ENCODE results near the gene ZNF697. TPM values are rescaled to one million over a fixed set of nuclear protein-coding genes. Genes with fewer than 3 reads are reported as not detected.

ZNF697 gene
- total and polyA plus RNA-seq, 4 donors, result 2.3 to 22.2 (median 5.0) TPM

- H3K27me3 ChIP-seq (ENCODE audit: control insufficient read depth in 3 of 3, insufficient read depth in 3 of 3, low read length in 2 of 3), result no peaks in the 10 kb centered on the region
- H3K9ac ChIP-seq (ENCODE audit: insufficient read depth in 1 of 2, low read length in 2 of 2), result no peak overlapping the region
- H3K4me3 ChIP-seq, result no peak overlapping the region
- peaks cover 3 to 38% (median 12%) of the 10 kb centered on the region in 5 donors for H3K4me1 ChIP-seq (ENCODE audit: control insufficient read depth in 5 of 5, insufficient read depth in 5 of 5, low read length in 5 of 5)
- no peak for TF ChIP-seq CTCF (IDR thresholded peaks at IDR 0.05; ENCODE audit: control extremely low read depth, extremely low read depth)
- no peaks in the 10 kb centered on the region for H3K36me3 ChIP-seq (ENCODE audit: control insufficient read depth in 4 of 4, insufficient read depth in 4 of 4, low read length in 4 of 4)
- no peak overlapping the region for H3K27ac ChIP-seq (ENCODE audit: low read depth in 1 of 2, low read length in 1 of 2)
- ATAC-seq (ENCODE audit: insufficient read depth, low FRiP score), result no peak
- WGBS, 2 donors, result 60 to 88% methylated on average over 2 of the region's 2 CpGs
- peak in 1 of 3 donors; percentile 45 for DNase-seq
- peaks cover 0 to 2% (median 0%) of the 10 kb centered on the region in 4 donors for H3K9me3 ChIP-seq (ENCODE audit: control insufficient read depth in 4 of 4, insufficient read depth in 3 of 4, low read length in 3 of 4)
Measured at GRCh38 chr1:119602169-119602568, 45.9 kb downstream of the ZNF697 start.

DNA sequence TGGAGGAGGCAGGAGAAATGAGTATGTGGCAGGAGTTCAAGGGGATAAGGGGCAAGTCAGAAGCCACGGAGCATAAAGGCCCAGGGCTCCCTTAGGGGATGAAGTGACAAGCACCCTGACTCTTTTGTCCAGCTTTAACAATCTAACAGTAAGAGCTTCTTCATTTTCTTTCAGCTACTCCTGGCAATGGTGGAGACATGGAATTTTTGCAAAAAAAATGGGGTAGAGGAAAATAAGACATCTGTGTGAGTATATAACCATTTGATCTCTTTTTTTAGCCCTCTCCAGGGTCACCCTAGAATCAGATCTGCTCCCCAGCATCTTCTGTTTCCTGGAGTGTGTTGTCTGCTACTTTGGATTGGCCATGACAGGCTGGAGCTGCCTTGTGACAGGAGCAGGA lies 47.1 kb downstream of the ZNF697 start:
- H3K36me3 ChIP-seq (ENCODE audit: control insufficient read depth in 4 of 4, insufficient read depth in 4 of 4, low read length in 4 of 4), result no peaks in the 10 kb centered on the region
- peaks cover 3 to 38% (median 12%) of the 10 kb centered on the region in 5 donors for H3K4me1 ChIP-seq (ENCODE audit: control insufficient read depth in 5 of 5, insufficient read depth in 5 of 5, low read length in 5 of 5)
- ATAC-seq (ENCODE audit: insufficient read depth, low FRiP score) (no peak), DNase-seq (peak in 2 of 3 donors; percentile 81 to 86)
- 59 to 81% methylated on average over 1 of the region's 1 CpG for WGBS, 2 donors
- H3K9me3 ChIP-seq (ENCODE audit: control insufficient read depth in 4 of 4, insufficient read depth in 3 of 4, low read length in 3 of 4), result peaks cover 0 to 2% (median 0%) of the 10 kb centered on the region in 4 donors
- H3K9ac ChIP-seq (ENCODE audit: insufficient read depth in 1 of 2, low read length in 2 of 2), result no peak overlapping the region
- TF ChIP-seq CTCF (IDR thresholded peaks at IDR 0.05; ENCODE audit: control extremely low read depth, extremely low read depth), result no peak
- H3K27ac ChIP-seq (ENCODE audit: low read depth in 1 of 2, low read length in 1 of 2), result no peak overlapping the region
- no peak overlapping the region for H3K4me3 ChIP-seq
- no peaks in the 10 kb centered on the region for H3K27me3 ChIP-seq (ENCODE audit: control insufficient read depth in 3 of 3, insufficient read depth in 3 of 3, low read length in 2 of 3)

GRCh38 chr1:119600561-119600960 lies 47.5 kb downstream of the ZNF697 start:
- H3K4me1 ChIP-seq (ENCODE audit: control insufficient read depth in 5 of 5, insufficient read depth in 5 of 5, low read length in 5 of 5), result peaks cover 2 to 38% (median 12%) of the 10 kb centered on the region in 5 donors
- 82 to 83% methylated on average over 4 of the region's 4 CpGs for WGBS, 2 donors
- TF ChIP-seq CTCF (IDR thresholded peaks at IDR 0.05; ENCODE audit: control extremely low read depth, extremely low read depth), result no peak
- no peak overlapping the region for H3K9ac ChIP-seq (ENCODE audit: insufficient read depth in 1 of 2, low read length in 2 of 2)
- no peaks in the 10 kb centered on the region for H3K36me3 ChIP-seq (ENCODE audit: control insufficient read depth in 4 of 4, insufficient read depth in 4 of 4, low read length in 4 of 4)
- no peak overlapping the region for H3K4me3 ChIP-seq
- no peak overlapping the region for H3K27ac ChIP-seq (ENCODE audit: low read depth in 1 of 2, low read length in 1 of 2)
- H3K27me3 ChIP-seq (ENCODE audit: control insufficient read depth in 3 of 3, insufficient read depth in 3 of 3, low read length in 2 of 3), result no peaks in the 10 kb centered on the region
- peak; percentile 45 to 94 (median 92) for DNase-seq
- no peak for ATAC-seq (ENCODE audit: insufficient read depth, low FRiP score)
- H3K9me3 ChIP-seq (ENCODE audit: control insufficient read depth in 4 of 4, insufficient read depth in 3 of 4, low read length in 3 of 4), result peaks cover 0 to 2% (median 0%) of the 10 kb centered on the region in 4 donors

DNA sequence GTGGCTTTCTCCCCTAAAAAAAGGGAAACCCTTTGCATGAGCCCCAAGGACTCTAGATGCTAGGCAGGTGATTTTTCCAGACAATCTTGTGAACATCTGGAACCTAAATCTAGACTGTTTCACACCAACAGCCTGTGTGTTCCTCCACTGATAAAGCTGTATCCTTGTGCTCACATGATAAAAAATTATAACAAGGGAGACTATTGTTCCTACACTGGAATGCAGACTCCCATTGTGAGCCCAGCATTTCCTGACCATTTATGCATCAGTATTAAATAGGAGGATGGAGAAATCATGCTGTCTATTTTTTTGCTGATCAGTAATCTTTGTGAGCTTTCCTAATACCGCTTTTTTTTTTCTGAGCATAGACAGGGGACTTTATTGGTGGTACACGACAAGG lies 52.5 kb downstream of the ZNF697 start:
- TF ChIP-seq CTCF (IDR thresholded peaks at IDR 0.05; ENCODE audit: control extremely low read depth, extremely low read depth), result no peak
- DNase-seq (no peak), ATAC-seq (ENCODE audit: insufficient read depth, low FRiP score) (no peak)
- Histone ChIP-seq H3K27me3 (ENCODE audit: control insufficient read depth in 3 of 3, insufficient read depth in 3 of 3, low read length in 2 of 3) (no peaks in the 10 kb centered on the region), H3K27ac (ENCODE audit: low read depth in 1 of 2, low read length in 1 of 2) (no peak overlapping the region), H3K4me3 (no peak overlapping the region), H3K9ac (ENCODE audit: insufficient read depth in 1 of 2, low read length in 2 of 2) (no peak overlapping the region), H3K4me1 (ENCODE audit: control insufficient read depth in 5 of 5, insufficient read depth in 5 of 5, low read length in 5 of 5) (peaks cover 0 to 9% (median 0%) of the 10 kb centered on the region in 5 donors), H3K9me3 (ENCODE audit: control insufficient read depth in 4 of 4, insufficient read depth in 3 of 4, low read length in 3 of 4) (peaks cover 0 to 4% (median 0%) of the 10 kb centered on the region in 4 donors), H3K36me3 (ENCODE audit: control insufficient read depth in 4 of 4, insufficient read depth in 4 of 4, low read length in 4 of 4) (no peaks in the 10 kb centered on the region)
- WGBS, 2 donors, result 89 to 97% methylated on average over 2 of the region's 2 CpGs

Data from lung (tissue), 12 donors.